Measurements from ENCODE around the gene SLC5A9. TPM values are rescaled to one million over a fixed set of nuclear protein-coding genes. Genes with fewer than 3 reads are reported as not detected.

The SLC5A9 gene
- total RNA-seq, 1 donor from 2014 or later = not detected

- no peak overlapping the region for H3K27ac Mint-ChIP-seq
- Histone ChIP-seq H2AFZ (replicated peaks) (no peak overlapping the region), H3K4me2 (no peak overlapping the region), H3K27ac (no peak overlapping the region), H3K79me2 (ENCODE audit: low read depth) (no peaks in the 10 kb centered on the region), H3K36me3 (no peaks in the 10 kb centered on the region), H3K27me3 (peaks cover 8% of the 10 kb centered on the region), H3F3A (ENCODE audit: low read depth) (no peaks in the 10 kb centered on the region), H3K4me3 (no peak overlapping the region), H3K9me3 (ENCODE audit: low read depth) (no peaks in the 10 kb centered on the region), H3K9ac (no peak overlapping the region), H3K4me1 (peaks cover 21% of the 10 kb centered on the region), H4K20me1 (ENCODE audit: low read depth) (no peaks in the 10 kb centered on the region)
- peaks cover 9% of the 10 kb centered on the region for H3K4me1 Mint-ChIP-seq
- peak; percentile 17 for DNase-seq (ENCODE audit: low spot score)
- H3K4me3 Mint-ChIP-seq = no peak overlapping the region
- H3K36me3 Mint-ChIP-seq = no peaks in the 10 kb centered on the region
- H3K27me3 Mint-ChIP-seq (ENCODE audit: insufficient read depth, low read depth) = peaks cover 2% of the 10 kb centered on the region
- TF ChIP-seq EZH2phosphoT487 (IDR thresholded peaks at IDR 0.05) (no peak), EZH2 (IDR thresholded peaks at IDR 0.05) (no peak), CTCF (IDR thresholded peaks at IDR 0.05) (no peak)
- H3K9me3 Mint-ChIP-seq = no peaks in the 10 kb centered on the region
Measured at GRCh38 chr1:48216313-48216712, 6.2 kb upstream of the SLC5A9 start.

- peaks cover 9% of the 10 kb centered on the region for H3K4me1 Mint-ChIP-seq
- Histone ChIP-seq H3F3A (ENCODE audit: low read depth) (no peaks in the 10 kb centered on the region), H3K4me1 (peaks cover 21% of the 10 kb centered on the region), H3K27ac (no peak overlapping the region), H3K9ac (no peak overlapping the region), H3K36me3 (no peaks in the 10 kb centered on the region), H3K27me3 (peaks cover 8% of the 10 kb centered on the region), H3K9me3 (ENCODE audit: low read depth) (no peaks in the 10 kb centered on the region), H3K4me3 (no peak overlapping the region), H3K4me2 (no peak overlapping the region), H4K20me1 (ENCODE audit: low read depth) (no peaks in the 10 kb centered on the region), H2AFZ (replicated peaks) (no peak overlapping the region), H3K79me2 (ENCODE audit: low read depth) (no peaks in the 10 kb centered on the region)
- peaks cover 2% of the 10 kb centered on the region for H3K27me3 Mint-ChIP-seq (ENCODE audit: insufficient read depth, low read depth)
- no peaks in the 10 kb centered on the region for H3K9me3 Mint-ChIP-seq
- DNase-seq (ENCODE audit: low spot score) = no peak
- no peak overlapping the region for H3K4me3 Mint-ChIP-seq
- TF ChIP-seq CTCF (IDR thresholded peaks at IDR 0.05) (peak; percentile 14), EZH2phosphoT487 (IDR thresholded peaks at IDR 0.05) (no peak)
- no peak overlapping the region for H3K27ac Mint-ChIP-seq
- H3K36me3 Mint-ChIP-seq = no peaks in the 10 kb centered on the region
Measured at GRCh38 chr1:48216941-48217340, 5.6 kb upstream of the SLC5A9 start.

- H2AFZ ChIP-seq (replicated peaks) = no peak overlapping the region
- no peak overlapping the region for H3K9ac ChIP-seq
- H3K27ac ChIP-seq = no peak overlapping the region
- Mint-ChIP-seq H3K9me3 (no peaks in the 10 kb centered on the region), H3K27me3 (ENCODE audit: insufficient read depth, low read depth) (peaks cover 2% of the 10 kb centered on the region), H3K27ac (no peak overlapping the region), H3K36me3 (no peaks in the 10 kb centered on the region), H3K4me3 (no peak overlapping the region), H3K4me1 (peaks cover 9% of the 10 kb centered on the region)
- no peak overlapping the region for H3K4me3 ChIP-seq
- H3K79me2 ChIP-seq (ENCODE audit: low read depth) = no peaks in the 10 kb centered on the region
- peaks cover 6% of the 10 kb centered on the region for H3K27me3 ChIP-seq
- no peaks in the 10 kb centered on the region for H3K36me3 ChIP-seq
- TF ChIP-seq EZH2phosphoT487 (IDR thresholded peaks at IDR 0.05) = no peak
- no peak for TF ChIP-seq CTCF (IDR thresholded peaks at IDR 0.05)
- no peak for TF ChIP-seq EZH2 (IDR thresholded peaks at IDR 0.05)
- H3F3A ChIP-seq (ENCODE audit: low read depth) = no peaks in the 10 kb centered on the region
- DNase-seq (ENCODE audit: low spot score) = no peak
- no peaks in the 10 kb centered on the region for H3K9me3 ChIP-seq (ENCODE audit: low read depth)
- no peak overlapping the region for H3K4me2 ChIP-seq
- no peaks in the 10 kb centered on the region for H4K20me1 ChIP-seq (ENCODE audit: low read depth)
- peaks cover 21% of the 10 kb centered on the region for H3K4me1 ChIP-seq
Measured at GRCh38 chr1:48217856-48218255, 4.7 kb upstream of the SLC5A9 start.

All from neural progenitor cell (in vitro differentiated cells).